Kasumi-1 (cell line): ENCODE data around the gene KATNAL1.
A peak's percentile ranks its signal among the peaks of the same experiment; 100 is the strongest.

Experiments used
- DNase-seq, 2 experiments: peaks; one replicate each; lab custom pipeline; 2025; lab: John Stamatoyannopoulos, UW

The KATNAL1 gene

DNA sequence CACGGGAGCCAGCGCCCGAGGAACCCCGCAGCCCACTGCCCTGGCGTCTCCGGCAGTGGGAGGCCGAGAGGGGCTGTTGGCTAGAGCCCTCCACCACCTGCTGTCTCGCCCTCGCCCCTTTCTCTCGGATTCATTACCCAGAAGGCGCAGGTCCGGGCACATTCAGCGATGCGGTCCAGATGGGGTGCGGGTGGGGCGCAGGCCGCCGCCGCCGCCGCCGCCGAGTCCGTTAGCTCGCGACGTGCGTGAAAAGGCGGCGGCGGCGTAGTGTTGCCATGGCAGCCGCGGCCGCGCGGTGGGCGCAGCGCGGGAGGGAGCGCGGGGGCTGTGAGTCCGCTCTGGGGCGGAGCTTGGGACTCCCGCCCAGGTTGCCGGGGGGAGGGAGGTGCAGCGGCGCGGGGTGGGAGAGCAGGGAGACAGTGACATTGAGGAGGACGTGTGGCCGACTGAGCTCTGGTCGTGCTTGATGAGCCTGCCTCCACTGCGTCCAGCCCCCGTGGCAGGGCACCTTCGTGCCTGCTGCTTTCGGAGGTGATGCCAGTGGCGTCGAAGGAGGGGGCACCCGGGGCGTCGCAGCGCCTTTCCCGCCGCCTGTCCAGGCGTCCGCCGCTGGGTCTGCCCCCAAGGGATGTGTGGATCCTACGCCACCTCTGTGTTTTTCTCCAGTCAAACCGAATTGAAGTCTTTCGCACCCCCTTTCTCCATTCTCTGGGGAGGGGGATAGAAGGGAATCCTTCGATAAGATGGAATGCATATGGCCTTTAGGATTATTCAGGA is at the start of gene KATNAL1:
KATNAL1 (minus strand) TSS at position 358 of the 777 bp plus-strand sequence. CDS start 23,774 bp downstream, outside the sequence.
- DNase-seq: peak; percentile 26 to 39

DNA sequence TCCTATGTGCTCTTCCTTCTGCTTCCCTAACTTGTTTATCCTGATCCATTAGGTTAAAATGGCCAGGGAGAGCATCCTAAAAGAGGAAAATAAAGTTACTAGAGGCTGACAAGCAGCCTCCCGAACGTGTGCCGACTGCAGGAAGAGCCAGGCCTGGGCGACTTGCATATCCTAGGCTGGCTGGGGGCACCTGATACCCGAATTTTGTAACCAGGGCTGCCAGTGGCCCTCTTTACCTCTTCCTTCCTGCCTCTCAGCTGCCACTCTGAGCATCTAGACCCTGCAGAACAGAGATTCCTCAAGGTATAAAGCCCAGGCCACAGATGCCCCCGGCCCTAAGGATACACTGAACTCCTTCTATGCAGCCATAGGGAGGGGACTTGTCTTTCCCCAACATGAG is 48.5 kb upstream of the KATNAL1 start:
- no peak for DNase-seq

DNA sequence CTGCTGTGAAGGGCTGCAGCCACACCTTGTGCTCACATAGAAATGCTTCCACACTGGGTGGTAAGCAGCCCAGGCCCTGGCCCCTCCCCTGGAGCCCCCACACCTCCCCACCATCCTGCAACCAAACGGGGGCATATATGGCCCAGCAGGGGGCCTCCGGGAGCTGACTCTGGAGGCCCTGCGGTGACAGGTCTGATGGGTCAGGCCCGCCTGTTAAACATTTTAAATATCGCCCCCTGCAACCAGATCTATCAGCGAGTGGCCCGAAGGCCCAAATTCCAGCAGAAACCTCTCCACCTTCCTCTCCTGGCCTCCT is 48.0 kb upstream of the KATNAL1 start:
- peak in 1 of 2 experiments; percentile 31 for DNase-seq

DNA sequence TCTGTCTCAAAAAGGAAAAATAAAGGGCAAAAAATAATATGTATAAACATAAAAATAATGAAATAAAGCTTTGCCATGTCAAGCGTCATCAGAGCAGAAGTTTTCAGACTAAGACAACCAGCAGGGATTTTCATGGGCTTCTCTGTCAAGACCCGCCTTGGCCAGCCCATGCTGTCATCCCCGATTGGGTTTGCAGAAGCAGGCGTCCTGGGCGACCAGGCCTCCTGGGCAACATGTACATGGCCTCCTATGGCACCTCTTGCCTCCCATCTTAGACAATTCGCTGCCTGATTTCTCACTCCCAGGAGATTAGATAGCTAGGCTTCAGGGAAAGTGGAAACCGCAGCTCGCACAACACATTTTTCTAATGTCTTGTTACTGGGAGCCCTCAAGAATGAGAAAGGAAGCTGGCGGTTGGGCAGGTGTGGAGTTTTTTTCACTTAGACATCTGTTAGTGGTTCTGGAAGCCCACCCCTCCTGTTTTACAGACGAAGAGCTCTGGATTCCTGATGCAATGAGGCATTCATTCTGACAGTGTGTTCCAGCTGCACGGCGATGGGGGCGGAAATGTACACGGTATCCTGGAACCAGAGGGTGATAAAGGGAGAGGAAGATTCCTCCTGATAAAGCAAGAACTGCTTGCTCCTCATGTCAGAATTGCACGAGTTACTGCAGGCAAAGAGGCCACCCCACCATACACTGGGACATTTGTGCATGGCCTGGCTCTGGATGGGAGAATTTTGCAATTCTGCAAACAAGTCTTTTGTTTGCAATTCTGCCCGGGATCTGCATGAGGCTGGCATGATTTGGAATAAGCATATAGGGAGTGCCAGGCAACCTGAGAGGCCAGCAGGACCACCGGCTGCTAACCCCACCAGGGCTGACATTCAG is 47.4 kb upstream of the KATNAL1 start:
- no peak for DNase-seq

DNA sequence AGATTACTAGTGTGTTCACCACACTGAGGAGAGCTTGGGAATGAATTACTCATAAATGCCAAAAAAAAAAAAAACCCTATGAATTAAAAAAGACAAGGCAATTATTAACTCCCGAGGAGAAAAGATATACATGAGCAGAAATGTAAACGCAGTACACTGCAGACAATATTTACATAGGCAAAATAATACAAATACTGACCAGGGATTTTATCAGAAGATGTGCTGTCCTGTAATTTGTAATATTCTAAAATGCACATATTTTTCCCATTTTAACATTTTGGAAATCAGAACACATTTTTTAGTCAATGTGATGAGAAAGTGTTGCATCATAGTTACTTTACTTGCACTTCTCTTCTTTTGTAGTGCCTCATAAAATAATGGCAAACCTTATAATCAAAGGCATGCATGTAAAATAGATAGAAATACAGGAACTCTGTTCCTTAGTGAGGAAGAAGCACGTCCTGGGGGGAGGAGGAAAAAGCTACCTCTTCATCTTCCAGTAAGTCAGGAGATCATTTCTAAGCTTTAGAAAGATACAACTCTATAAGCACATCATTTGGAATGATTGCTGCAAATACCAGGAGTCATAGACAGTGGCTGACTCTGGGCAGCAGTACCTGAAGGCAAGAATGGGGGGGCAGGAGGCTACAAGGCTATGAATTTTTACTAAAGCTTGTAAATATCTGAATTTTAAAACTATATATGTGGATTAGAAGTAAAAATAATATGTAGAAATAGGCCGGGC is 46.3 kb upstream of the KATNAL1 start:
- DNase-seq: no peak

DNA sequence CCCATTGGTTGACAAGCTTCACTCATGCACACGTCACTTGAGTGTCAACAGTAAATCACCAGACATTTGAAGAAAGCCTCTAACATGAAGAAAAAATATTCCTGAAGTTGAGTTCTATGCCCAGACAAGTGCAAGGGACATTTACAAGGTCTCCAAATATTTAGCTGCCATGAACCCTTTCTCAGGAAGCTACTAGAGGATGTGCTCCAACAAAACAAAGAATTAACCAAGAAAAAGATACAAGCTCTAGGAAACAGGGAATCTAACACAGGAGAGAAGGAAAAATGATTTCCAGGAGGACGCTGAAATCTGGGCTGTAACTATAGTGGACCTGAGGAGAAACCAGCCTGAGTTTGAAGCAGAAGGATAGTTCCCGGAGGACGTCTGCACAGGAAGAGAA is 45.7 kb upstream of the KATNAL1 start:
- DNase-seq: no peak

DNA sequence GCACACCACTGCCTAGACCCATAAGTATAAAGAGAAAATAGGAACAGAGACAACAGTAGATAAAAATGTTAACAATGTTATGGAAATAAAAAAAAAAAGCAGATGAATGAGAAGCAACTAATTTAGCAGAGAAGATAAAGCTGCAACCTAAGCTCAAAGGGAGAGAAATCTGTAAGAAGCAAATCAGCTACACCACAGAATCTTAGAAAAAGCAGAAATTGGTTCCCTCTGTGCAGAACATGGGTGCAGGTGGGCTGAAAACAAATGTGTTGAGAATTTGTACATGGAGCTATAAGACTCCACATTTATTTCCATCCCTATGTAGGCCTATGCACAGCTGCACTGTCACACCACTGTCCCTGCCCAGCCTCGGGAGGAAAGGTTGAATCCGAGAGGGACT is 44.8 kb upstream of the KATNAL1 start:
- DNase-seq: no peak

DNA sequence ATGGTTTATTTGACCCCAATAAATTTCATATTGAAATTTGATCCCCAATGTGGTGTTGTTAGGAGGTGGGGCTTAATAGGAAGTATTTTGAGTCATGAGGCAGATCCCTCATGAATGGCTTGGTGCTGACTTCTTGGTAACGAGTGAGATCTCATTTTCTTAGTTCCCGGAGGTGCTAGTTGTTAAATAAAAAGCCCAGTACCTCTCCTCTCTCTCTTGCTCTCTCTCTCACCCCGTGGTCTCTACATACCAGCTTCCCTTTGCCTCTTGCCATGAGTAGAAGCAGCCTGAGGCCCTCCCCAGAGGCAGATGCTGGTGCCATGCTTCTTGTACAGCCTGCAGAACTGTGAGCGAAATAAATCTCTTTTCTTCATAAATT is 39.4 kb upstream of the KATNAL1 start:
- no peak for DNase-seq

DNA sequence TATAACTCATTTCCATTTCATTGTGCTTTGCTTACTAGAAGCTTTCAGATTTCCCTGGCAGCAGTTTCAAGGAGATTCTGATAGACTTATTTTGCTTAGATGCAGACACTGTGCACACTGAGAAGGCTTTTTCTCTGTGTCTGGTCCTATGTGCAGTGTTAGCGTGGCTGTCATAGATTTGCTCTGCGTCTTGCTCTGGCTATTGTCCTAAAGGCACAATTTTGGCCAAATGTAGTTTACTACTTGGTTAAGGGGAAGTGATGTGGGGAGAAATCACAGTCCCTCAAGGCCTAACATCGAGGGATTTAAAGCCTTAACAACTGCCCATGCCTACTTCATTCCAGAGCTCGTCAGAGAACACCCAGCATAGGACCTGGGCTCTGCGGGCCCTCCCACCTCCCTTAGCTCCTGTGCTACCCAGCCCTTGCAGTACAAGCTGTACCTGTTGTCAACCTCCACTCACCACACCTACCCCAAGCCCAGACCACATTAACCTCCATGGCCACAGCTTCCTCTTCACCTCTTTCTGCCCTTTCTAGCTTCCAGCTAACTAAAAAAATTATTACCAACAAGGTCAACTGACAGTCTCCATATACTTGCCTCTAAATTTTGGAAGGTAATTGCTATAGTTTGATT is 38.9 kb upstream of the KATNAL1 start:
- no peak for DNase-seq

DNA sequence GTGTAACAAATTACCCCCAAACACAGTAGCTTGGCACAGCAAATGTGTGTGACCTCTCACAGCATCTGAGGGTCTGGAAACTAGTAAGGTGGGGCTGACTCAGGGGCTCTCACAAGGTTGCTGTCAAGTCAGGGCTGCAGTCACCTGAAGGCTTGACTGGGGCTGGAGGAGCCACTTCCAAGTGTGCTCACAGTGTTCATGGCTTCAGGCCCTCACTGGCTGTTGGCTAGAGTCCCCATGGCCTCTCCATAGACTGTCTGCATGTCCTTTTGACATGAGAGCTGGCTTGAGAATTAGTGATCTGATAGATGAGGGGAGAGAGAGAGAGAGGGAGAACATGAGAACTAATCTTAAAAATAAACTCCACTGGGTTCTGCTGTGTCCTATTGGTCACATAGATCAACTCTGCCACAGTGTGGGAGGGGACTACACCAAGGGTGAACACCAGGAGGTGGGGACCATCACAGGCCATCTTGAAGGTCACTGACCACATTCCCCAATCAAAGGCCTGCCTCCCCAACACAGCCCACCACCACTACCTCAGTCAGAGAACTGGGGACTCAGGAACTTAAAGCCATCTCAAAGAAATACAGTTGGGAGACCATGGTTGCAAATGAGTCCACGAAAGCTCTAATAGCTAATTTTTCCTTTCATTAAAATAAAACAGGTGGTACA is 38.2 kb upstream of the KATNAL1 start:
- DNase-seq: no peak

DNA sequence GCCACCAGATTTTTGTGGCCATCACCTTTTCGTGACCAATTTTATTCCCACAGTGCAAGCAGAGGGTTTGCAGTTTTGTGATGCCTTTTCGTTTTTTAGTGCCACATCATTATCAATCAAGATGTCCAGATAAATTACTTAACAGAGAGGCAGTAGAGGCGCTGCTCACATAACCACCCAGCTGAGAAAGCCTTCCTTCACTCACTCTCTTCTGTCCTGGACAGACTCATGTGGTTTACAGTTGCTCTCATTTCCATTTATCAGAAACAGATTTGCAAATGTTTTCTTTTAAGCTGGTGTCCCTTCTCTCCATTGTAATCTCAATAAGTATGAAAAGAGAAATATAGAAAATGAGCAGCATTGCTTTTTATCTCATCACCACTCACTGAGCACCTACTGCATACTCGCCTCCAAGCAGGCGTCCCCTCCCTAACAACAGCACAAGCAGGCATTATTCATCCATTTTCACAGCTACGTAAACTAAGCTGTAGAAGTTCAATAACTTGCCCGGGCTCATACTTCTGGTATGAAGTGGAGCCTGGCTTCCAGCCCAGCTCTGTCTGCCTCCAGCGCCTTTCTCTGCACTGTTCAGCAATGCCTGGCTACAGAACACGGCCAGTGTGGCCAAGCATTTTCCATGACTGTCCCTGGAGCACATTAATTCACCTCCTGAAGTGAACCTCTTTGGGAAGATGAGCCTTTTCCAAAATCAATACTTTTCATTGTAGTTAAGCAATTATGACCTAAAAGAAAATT is 34.6 kb upstream of the KATNAL1 start:
- no peak for DNase-seq

DNA sequence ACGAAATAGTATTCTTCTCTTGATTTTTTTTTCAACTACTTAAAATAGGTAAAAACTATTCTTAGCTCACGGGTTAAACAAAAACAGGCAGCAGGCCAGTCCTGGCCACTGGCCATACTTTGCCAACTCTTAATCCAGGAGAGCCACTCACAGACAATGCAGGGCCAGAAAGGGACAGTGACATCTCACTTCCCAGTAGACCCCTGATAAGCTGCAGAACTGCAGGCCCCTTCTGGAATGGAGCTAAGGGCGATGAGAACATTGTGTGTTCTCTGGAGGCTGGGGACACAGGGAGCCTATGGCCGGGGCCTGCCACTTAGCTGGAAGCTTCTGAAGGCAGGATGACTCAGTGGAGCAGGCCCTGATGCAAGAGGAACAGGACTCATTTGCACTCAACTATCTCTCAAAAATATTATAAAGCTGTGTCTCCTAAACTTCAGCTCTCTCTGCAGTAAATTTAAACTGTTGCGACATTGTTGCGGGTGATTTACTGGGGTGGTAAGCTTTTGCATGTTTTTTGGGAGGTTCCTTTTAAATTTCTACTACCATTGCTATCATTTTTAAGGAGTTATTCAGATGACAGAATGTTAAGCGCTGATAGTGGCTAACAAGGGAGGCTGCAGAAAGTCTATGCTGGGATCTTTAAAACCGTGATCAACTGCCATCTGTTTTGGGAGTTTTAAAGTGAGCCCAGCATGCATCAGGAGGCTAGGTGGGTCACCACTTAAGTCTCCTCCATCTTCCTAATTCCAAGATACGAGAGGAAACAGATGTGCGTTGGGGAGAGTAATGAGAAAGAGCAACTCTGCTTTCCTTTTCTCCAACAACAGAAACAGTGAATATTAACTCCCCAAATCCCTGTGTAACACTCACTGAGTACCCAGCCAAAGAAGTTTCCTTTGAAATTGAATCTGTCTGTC is 33.2 kb upstream of the KATNAL1 start:
- DNase-seq: peak in 1 of 2 experiments; percentile 0

DNA sequence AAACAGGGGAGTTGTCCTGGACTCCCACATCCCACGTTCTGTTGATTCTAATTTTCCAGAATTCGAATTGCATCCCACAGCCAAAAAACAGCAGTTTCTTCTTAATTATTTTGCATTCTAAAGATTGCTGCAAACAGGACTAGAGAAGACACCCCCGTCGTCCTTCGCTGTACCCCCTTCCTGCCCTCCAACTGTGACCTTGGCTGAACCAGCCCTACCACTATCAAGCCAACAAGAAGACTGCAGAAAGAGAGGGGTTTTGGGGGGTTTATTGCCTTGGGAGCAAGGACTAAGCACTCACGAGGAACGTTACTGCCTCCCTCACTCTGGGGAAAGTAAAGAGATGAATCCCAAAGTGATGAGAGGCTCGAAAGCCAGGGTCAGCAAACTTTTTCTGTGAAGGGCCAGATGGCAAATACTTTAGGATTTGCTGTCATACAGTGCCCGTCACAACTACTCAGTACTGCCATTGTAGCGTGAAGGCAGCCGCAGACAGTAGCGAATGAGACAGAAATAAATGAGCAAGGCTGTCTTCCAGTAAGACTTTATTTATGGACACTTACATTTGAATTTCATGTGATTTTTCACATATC is 32.5 kb upstream of the KATNAL1 start:
- no peak for DNase-seq

DNA sequence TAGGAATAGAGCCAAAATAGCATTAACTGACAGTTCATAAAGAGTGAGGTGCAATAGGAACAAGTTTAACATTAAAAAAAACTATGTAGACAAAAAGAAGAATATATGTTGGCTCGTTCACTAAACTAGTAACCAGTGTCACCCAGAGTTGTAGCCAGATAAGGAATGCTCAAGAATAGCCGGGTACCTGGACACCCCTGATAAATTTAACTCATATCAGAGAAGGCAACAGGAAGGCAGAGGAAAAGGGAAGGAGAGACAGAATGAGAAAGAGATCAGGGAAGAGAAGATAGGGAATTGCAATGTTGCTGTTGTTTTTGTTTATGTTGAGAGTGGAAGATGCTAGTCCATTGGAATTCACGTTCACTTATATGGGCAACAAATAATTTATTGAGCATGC is 31.6 kb upstream of the KATNAL1 start:
- DNase-seq: no peak

DNA sequence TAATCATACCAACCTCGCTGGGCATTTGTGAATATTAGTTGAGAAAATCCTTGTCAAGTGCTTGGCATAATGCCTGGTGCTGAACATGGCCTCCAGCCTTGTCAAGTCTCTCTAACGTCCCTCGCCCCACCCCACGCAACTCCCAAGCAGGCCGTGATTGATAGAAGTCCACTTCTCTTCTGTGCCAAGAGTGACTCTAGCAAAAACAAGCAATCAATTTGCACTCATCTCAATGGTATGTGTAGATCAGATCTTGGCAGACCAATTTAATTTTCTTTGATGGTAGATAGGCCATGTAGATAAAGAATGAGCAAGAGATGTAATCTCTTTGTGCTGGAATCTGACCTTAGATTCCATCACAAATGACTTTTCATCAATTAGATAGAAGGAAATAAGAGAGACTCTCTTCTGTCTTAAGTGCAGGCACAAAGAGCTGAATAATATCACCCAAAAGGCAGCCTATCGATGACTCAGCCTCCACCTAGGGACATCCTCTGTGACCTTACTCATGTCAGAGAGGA is 31.0 kb upstream of the KATNAL1 start:
- DNase-seq: no peak

DNA sequence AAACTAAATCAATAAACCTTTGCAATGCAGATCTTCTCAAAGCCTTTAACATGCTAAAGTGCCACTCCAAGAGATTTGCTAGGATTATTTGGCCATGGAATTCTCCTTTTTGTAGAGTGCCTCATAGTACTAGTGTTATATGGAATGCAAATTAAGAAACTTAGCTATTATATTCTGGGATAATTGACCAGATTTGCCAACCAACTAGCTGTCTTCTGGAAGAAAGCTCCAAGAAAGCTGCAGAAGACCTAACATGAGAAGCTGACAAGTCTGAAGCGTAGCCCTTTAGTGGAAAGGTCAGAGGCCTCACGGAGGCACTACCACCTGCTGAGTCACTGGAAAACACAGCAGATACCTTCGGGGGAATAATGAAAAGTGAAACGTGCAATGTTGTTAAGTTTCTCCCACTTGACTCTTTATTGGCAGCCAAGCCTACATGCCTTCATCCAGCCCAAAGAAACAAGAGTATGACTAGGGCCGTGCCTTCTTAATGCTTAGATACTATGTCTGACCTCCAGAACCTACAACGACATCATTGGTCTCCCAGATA is 29.8 kb upstream of the KATNAL1 start:
- no peak for DNase-seq

DNA sequence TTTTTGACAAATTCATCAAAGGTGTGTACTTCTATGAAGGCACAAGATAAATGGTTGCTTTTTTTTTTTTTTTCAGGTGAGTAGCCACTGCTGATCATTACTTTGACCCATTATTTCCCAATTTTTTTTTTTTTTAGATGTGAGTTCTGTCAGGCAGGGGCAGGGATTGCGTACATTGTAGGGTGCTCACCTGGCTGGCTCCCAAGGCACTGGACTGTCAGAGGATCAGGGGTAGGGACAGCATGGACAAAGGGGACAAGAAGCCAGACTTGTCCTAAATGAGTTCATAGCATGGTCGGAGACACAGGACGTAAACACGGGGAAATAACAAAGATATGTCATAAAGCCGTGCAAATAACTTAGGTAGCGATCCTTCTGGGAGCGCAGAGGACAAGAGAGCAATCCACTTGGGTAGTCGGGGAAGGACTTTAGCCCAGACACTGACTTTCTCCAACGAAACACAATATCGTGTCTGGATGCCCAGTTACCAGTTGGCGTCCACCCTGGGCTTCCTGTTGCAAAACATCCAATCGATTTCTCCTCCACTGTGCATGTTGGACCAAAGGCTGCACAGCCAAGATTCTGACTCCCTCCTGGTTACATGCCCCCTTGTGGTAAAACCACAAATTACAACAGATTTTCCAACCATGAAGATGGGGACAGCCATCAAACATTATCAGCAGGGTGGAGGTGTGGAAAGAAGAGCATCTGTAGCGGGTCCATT is 27.5 kb upstream of the KATNAL1 start:
- DNase-seq: peak; percentile 1 to 3

DNA sequence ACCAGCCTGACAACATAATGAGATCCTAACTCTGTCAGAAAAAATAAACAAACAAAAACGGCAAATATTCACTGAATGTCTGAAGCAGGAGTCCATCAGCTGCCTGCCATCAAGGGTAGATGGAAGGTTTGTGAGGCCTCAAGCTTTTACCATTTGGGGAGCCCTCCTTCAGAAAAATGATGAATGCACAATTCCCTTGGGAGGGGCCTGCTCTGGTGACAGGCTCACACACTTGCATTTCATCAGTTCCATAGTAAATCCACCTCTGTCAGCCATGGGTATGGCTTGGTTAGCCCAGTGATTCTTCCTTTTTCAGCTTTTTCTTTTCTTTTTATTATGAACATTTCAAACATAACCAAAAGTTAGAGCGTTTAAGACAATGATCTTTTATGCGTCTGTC is 26.3 kb upstream of the KATNAL1 start:
- no peak for DNase-seq
